Left renal pelvis (tissue), 4 donors: ENCODE data around the gene BGN. TPM values are rescaled to one million over a fixed set of nuclear protein-coding genes. Genes with fewer than 3 reads are reported as not detected.

ENCODE experiments used
- DNase-seq, 4 donors: peaks; one replicate each; pipeline ENCODE4 v3.0.0-alpha.2; 2013; ENCODE audit warnings: low read depth in 4 of 4, low spot score in 3 of 4
- polyA plus RNA-seq, 4 donors: library from polyadenylated mRNA; unstranded; fragments of 120-200 nt; gene quantifications; one replicate each; pipeline ENCODE4 v1.2.1, GENCODE V29; 2013; ENCODE audit not compliant: insufficient read length in 4 of 4

Gene BGN
- polyA plus RNA-seq, 4 donors, result 114 to 218 (median 181) TPM

DNA sequence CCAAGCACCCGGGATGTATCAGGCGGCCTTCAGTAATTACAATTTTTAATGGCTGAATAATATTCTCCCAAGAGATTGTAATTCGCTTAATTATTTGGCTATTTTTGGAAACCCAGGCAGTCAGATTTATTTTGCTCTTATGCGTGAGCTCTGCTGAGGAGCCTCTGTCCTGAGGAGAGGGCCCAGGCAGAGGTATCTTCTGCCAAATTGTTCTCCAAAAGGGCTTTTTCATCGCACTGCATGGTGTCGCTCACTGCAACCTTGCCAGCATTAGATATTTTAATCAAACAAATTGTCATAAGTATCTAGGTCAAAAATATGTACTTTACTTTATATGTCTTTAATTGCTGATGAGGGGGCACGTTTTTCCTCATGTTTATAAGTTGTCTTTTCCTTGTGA lies 28.5 kb downstream of the BGN start:
- no peak for DNase-seq

- DNase-seq, result no peak
These were observed 29.5 kb downstream of the BGN start for GRCh38 chrX:153524234-153524633.

- no peak for DNase-seq
These were observed 30.7 kb downstream of the BGN start for GRCh38 chrX:153525451-153525850.

GRCh38 chrX:153526042-153526441 lies 31.3 kb downstream of the BGN start:
- no peak for DNase-seq

- no peak for DNase-seq
These were observed 32.0 kb downstream of the BGN start for GRCh38 chrX:153526801-153527200.

- no peak for DNase-seq
These were observed 32.4 kb downstream of the BGN start for GRCh38 chrX:153527208-153527607.

- no peak for DNase-seq
These were observed 35.8 kb downstream of the BGN start for GRCh38 chrX:153530411-153531129.

GRCh38 chrX:153533091-153533490 lies 38.3 kb downstream of the BGN start:
- DNase-seq, result no peak

DNA sequence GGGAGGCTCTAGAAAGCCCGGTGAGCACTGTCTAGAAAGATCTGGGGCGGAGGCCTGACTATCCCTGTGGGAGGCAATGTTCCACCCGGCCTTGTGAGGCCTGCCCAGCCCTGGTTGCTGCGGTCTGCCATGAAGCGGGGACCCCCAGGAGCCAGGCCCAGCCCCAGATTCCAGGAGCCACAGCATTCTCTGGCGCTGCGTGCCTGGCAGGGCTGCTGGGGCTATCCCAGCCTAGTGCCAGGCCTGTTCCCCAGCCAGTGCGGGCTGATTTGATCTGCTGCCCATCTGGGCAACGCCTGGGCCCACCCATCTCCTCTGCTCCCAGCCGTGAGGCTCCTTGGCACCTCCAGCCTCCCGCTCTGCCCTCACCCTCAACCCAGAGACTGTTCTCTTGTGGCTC lies 42.3 kb downstream of the BGN start:
- DNase-seq, result no peak

DNA sequence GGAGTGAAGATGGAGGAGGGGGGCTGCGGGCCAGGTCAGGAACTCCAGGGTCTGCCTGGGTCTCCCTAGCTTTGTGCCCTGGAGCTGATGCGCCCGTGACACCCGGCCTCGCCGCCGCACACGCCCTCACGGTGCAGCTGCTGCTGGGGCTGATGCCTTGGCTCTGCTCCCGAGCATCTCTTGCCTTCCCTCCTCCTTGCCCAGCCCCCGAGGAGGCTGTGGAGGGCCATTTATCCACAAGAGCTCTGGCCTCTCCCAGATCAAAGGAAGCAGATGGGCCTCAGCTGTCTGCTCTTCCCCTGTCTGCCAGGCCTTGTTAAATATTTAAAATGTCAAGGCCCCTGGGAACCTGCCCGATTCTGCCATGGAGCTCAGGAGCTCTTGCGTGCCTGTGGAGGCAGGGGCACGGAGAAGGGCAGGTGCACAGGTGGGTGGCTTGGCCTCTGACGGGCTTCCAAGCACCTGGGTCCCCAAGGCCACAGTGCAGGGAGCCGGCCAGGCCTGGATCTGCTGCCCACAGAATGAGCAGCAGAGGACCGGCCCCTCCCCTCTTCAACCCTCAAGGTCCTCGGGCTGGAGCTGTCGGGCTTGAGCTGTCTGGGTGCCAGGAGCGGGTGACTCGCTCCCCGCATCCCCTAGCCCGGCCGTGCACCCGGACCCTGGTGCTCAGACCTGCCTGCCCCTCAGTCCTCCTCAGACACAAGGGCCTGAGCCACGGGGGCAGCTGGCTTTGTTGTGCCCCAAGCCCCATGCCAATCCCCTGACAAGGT lies 42.9 kb downstream of the BGN start:
- no peak for DNase-seq

- no peak for DNase-seq
These were observed 43.6 kb downstream of the BGN start for GRCh38 chrX:153538424-153538823.

GRCh38 chrX:153539171-153539978 lies 44.6 kb downstream of the BGN start:
- peak in 3 of 4 donors; percentile 12 to 32 (median 29) for DNase-seq

DNA sequence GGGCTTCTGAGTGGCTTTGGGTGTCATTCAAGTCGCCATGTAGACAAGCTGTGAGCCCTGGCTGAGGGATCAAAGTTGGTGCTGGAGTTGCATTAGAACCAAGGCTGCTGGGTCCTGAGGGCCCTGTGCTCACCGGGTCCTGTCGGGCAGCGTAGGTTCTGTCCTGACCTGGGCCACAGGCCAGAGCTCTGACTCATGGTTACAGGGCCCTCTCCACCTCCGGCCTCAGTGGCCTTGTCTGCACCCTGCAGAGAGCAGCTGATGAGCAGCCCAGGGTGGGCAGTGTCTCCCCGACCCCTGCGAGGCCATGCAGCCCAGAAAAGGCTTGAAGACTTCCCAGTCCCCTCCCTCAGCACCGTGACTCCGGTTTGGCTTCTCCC lies 45.2 kb downstream of the BGN start:
- DNase-seq, result no peak

- no peak for DNase-seq
These were observed 49.9 kb downstream of the BGN start for GRCh38 chrX:153544727-153545126.

DNA sequence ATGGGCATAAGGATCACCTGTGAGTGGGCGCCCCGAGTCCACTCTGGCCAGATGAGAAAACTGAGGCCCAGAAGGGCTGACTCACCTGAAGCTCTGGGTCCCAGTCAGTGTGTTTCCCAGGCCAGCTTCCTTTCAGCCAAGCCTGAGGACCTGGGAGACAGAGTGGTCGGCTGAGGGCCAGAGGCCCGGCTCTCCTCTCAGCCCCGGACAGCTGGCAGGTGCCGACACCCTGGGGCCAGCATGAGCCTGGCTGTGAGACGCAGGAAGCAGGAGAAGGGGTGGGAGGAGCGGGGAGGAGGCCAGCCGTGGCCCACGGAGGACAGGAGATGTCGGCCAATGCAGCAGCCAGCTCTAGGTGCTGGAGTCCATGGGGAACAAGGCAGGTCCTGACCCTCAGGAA lies 51.6 kb downstream of the BGN start:
- DNase-seq, result no peak

- no peak for DNase-seq
These were observed 52.4 kb downstream of the BGN start for GRCh38 chrX:153547195-153547594.

DNA sequence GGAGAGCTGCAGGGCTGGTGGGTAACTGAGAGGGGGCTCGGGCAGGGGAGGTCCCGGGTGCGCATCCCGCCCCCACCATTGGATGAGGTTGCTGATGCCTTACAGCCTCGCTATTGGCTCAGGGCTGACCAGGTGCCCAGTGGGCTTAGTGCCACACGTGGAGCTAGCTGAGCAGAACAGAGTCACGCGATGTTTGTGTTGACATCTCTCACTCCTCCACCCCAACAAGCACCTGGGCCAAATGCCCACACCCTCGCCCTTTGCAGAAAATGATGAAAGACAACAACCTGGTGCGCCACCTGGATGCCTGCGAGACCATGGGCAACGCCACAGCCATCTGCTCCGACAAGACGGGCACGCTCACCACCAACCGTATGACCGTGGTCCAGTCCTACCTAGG lies 54.5 kb downstream of the BGN start:
- no peak for DNase-seq

- no peak for DNase-seq
These were observed 55.0 kb downstream of the BGN start for GRCh38 chrX:153549807-153550206.

GRCh38 chrX:153551135-153551534 lies 56.4 kb downstream of the BGN start:
- no peak for DNase-seq

DNA sequence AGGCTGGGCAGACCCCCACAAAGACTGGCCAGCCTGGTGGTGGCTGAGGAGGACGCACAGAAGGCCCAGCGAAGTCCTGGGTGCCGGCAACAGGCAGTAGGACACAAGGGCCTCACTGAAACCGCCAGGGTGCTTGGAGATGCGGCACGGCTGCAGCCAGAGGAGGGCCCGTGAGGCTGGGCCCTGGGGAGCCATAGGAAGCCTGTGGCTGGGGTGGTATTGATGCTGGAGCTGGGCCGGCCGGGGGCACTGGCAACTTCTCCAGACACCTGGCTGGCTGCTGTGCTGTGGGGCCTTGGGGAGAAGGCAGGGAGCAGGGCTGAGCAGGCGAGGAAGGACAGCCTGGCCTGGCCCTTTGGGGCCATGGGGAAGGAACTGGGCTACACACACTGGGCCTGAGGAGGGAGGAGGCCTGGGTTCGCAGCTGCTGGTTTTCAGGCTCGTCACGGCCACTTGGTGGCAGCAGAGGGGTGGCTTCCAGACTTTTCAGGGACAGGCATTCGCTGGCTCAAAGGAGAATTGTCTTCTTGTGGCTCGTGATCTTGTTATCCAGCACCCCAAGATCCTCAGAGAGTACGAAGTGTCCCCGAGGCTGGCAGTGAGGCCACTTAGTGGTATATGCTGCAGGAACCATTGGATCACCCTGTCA lies 59.9 kb downstream of the BGN start:
- peak in 2 of 4 donors; percentile 18 to 33 for DNase-seq

GRCh38 chrX:153556767-153557166 lies 62.0 kb downstream of the BGN start:
- no peak for DNase-seq
